BJ (cell line): ENCODE measurements around the gene SLC2A9. TPM values are rescaled to one million over a fixed set of nuclear protein-coding genes. Genes with fewer than 3 reads are reported as not detected.

Experiments
- CTCF ChIA-PET: fragments of 350-600 bp; formaldehyde crosslinking; extraction: SDS; loops from one replicate; lab custom pipeline; 2021; ENCODE audit warnings: antibody characterized with exemption, inconsistent platforms; lab: Yijun Ruan, JAX
- POLR2A ChIA-PET: fragments of 300-600 bp; sonication (Branson Sonifier 250); formaldehyde crosslinking; extraction: SDS; loops from one replicate; lab custom pipeline; 2021; ENCODE audit warnings: antibody characterized with exemption; lab: Charles Lee
- DNase-seq: peaks from one replicate; pipeline ENCODE4 v3.0.0-alpha.2; 2011; ENCODE audit warnings: low read depth
- H3K27me3 ChIP-seq: 2 replicates; pipeline ENCODE4 v1.6.0; 2011; ENCODE audit warnings: low read length; ENCODE audit not compliant: control insufficient read depth, insufficient read depth
- H3K36me3 ChIP-seq: 2 replicates; pipeline ENCODE4 v1.5.1; 2011; ENCODE audit warnings: low read length; ENCODE audit not compliant: control insufficient read depth, insufficient read depth
- H3K4me3 ChIP-seq: 2 replicates; pipeline ENCODE4 v1.5.1; 2011; ENCODE audit warnings: low read depth, mild to moderate bottlenecking, control low read depth, low read length
- polyA plus RNA-seq: library from polyadenylated mRNA; depleted of rRNA; stranded (reverse); fragments of >200 nt; gene quantifications from 2 replicates; pipeline ENCODE4 v1.2.3, GENCODE V29; 2011
- TF ChIP-seq, protein P1 (sequence below): IDR thresholded peaks from 2 replicates; pipeline ENCODE4 v1.5.1; 2011; ENCODE audit warnings: low read depth, mild to moderate bottlenecking, control low read depth, inconsistent platforms, low read length, moderate library complexity; ENCODE audit not compliant: insufficient read depth

SLC2A9 gene
- polyA plus RNA-seq, 1 experiment, result 6.4 TPM

DNA sequence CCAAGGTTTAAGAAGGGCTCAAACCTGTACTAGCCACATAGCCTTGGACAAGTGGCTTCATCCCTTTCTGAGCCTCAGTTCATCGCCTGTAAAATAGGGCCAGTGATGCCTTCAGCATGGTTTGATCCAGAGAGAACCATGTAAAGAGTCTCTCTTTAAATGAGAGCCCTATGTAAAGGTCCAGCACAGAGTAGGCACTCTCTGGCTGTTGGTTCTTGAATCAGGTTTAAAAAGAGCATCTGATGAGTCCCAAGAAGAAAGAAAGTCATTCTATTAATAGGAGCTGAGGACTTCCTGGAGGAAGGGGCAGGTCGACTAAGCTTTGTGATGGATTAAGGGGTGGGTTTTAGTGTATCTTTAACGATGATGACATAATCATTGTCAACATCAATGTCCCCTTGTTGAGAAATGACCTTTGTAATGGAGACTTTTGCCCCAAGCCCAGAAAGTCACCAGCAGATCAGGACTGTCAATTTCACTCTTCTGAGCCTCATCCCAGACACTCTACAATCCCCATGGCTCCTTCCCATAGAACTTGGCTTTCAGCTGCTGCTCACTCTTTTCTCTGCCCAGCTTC is 4.0 kb upstream of the SLC2A9 start:
- DNase-seq, result no peak
- H3K36me3 ChIP-seq, result no peaks in the 10 kb centered on the region
- H3K27me3 ChIP-seq, result no peaks in the 10 kb centered on the region
- CTCF ChIA-PET, result interaction anchor here (1.0 to 3.8 kb wide), 4 partner anchors 11 to 563 kb away, joined by 3 to 14 read pairs (median 6); no protein-coding TSS in a partner anchor
- POLR2A ChIA-PET, result no interaction called here
- TF ChIP-seq, protein P1, sequence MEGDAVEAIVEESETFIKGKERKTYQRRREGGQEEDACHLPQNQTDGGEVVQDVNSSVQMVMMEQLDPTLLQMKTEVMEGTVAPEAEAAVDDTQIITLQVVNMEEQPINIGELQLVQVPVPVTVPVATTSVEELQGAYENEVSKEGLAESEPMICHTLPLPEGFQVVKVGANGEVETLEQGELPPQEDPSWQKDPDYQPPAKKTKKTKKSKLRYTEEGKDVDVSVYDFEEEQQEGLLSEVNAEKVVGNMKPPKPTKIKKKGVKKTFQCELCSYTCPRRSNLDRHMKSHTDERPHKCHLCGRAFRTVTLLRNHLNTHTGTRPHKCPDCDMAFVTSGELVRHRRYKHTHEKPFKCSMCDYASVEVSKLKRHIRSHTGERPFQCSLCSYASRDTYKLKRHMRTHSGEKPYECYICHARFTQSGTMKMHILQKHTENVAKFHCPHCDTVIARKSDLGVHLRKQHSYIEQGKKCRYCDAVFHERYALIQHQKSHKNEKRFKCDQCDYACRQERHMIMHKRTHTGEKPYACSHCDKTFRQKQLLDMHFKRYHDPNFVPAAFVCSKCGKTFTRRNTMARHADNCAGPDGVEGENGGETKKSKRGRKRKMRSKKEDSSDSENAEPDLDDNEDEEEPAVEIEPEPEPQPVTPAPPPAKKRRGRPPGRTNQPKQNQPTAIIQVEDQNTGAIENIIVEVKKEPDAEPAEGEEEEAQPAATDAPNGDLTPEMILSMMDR, result no peak
- no peak overlapping the region for H3K4me3 ChIP-seq

DNA sequence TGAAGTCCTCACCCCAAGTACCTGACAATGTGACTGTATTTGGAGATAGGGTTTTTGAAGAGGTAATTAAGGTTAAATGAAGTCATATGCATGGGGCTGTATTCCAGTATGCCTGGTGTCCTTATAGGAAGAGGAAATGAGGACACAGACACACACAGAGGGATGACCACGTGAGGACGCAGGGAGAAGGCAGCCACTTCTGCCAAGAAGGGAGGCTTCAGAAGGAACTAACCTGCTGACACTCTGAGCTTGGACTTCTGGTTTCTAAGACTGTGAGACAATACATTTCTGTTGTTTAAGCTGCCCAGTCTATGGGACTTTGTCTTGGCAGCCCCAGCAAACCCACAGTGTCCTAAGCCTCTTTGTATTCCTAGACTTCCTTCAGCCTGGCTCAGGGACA is 3.0 kb upstream of the SLC2A9 start:
- ChIA-PET CTCF (interaction anchor here (1.0 to 3.8 kb wide), 3 partner anchors 9 to 39 kb away, joined by 3 to 14 read pairs (median 9); no protein-coding TSS in a partner anchor), POLR2A (no interaction called here)
- DNase-seq, result no peak
- TF ChIP-seq, protein P1, result no peak
- H3K36me3 ChIP-seq, result no peaks in the 10 kb centered on the region
- no peak overlapping the region for H3K4me3 ChIP-seq
- no peaks in the 10 kb centered on the region for H3K27me3 ChIP-seq

DNA sequence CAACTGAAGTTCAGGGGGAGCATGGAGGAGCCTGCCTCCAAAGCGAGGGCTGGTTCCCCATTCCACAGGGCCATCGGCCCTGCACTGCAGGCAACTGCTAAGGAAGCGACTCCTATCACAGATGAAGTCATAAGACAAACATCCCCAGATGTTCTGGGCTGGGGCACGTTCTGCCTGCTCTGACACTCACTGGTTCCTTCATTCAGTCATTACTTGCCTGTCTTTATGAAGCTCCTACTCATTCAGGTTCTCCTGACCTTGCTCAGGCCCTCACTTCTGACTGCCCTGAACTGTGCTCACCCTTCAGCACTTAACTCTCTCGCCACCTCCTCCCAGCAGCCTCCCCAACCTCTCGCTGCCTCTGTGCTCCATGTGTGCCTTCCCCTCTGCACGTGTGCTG is 2.5 kb upstream of the SLC2A9 start:
- POLR2A ChIA-PET, result no interaction called here
- no peak for DNase-seq

DNA sequence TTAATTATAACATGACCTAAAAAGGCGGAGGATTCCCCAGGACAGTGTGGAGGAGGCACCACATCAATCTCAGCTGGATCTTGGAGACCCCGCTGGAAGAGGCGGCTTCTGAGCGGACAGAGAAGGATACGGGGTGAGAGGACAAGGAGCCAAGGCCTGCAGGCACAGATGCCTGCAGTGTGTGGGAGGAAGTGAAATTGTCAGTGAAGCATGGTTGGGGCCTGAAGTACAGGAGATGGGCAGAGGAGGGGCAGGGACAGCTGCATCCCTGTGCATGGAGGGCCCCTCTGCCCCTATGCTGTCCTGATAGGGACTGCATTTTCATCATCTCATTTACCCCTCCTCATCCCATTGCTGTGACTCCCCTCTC is 1.7 kb upstream of the SLC2A9 start:
- CTCF ChIA-PET, result interaction anchor here (2.2 to 3.8 kb wide), 2 partner anchors 8 to 41 kb away, joined by 9 to 14 read pairs; no protein-coding TSS in a partner anchor
- H3K36me3 ChIP-seq, result no peaks in the 10 kb centered on the region
- POLR2A ChIA-PET, result no interaction called here
- DNase-seq, result no peak
- no peaks in the 10 kb centered on the region for H3K27me3 ChIP-seq
- TF ChIP-seq, protein P1, result no peak
- H3K4me3 ChIP-seq, result no peak overlapping the region

More for the DNA sequence above, 2.5 kb upstream of the SLC2A9 start:
- CTCF ChIA-PET, result interaction anchor here (1.0 to 3.8 kb wide), 3 partner anchors 9 to 40 kb away, joined by 3 to 14 read pairs (median 9); no protein-coding TSS in a partner anchor
- Histone ChIP-seq H3K4me3 (no peak overlapping the region), H3K27me3 (no peaks in the 10 kb centered on the region), H3K36me3 (no peaks in the 10 kb centered on the region)
- TF ChIP-seq, protein P1, result no peak

DNA sequence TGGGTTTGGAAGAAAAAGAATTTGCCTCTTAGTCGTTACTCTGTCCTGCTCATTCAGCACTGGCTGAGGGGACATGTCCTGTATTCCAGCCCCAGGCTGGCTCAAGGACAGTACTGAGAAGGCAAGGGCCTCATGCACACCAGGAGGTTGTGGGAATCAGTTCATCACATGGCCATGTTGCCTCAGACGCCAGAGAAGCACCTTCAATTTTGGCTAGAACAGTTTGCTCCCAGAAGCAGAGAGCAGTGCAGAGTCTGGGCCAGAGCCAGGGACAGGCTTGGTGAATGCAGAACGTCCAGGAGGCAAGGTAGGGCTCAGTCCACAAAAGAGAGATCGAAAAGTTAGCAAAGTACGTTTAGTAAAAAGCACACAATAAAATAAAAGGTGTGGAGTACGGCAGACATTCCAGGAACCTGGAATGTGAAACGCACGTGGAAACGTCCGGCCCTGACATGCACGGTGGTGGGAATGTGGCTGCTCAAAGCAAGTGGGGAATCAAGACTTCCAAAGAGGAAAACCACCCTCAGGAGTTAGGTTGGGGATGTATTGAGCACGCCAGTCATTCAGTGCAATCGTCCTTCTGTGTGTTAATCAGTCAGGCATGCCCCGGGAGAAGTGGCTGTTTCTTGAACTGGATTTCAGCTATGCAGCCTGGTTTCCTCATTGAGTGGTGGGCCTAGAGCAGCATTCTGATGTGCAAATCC is 1.2 kb upstream of the SLC2A9 start:
- DNase-seq, result no peak
- Histone ChIP-seq H3K4me3 (no peak overlapping the region), H3K27me3 (no peaks in the 10 kb centered on the region), H3K36me3 (no peaks in the 10 kb centered on the region)
- TF ChIP-seq, protein P1, result no peak
- POLR2A ChIA-PET, result no interaction called here
- CTCF ChIA-PET, result interaction anchor here (2.2 to 3.8 kb wide), 2 partner anchors 8 to 41 kb away, joined by 9 to 14 read pairs; no protein-coding TSS in a partner anchor
